CD4-positive, alpha-beta T cell (primary cell): ENCODE data around the gene SUN3. TPM values are rescaled to one million over a fixed set of nuclear protein-coding genes. Genes with fewer than 3 reads are reported as not detected.

Source experiments
- ATAC-seq: fragments of 200-7000 bp; cut with Tn5 transposase; one replicate; pipeline ENCODE4 v1.10.0; 2022; ENCODE audit warnings: mild to moderate bottlenecking; ENCODE audit not compliant: poor library complexity
- CTCF ChIA-PET: fragments of 350-600 bp; sonication (Branson Sonifier 250); formaldehyde crosslinking; loops from one replicate; lab custom pipeline; 2021; ENCODE audit warnings: antibody characterized with exemption, inconsistent platforms; lab: Charles Lee
- POLR2A ChIA-PET: fragments of 350-600 bp; sonication (Branson Sonifier 250); formaldehyde crosslinking; loops from one replicate; lab custom pipeline; 2021; ENCODE audit warnings: antibody characterized with exemption, inconsistent platforms; lab: Charles Lee
- DNase-seq, 14 experiments: peaks; one replicate each; pipeline ENCODE4 v3.0.0-alpha.2; 2013 to 2020; ENCODE audit warnings: mixed read lengths in 2 of 14
- H3K27ac ChIP-seq, 2 donors: one replicate each; pipeline versions ENCODE4 v1.5.1 to v1.7.0; 2013; ENCODE audit warnings: low read length in 2 of 2, low read depth in 1 of 2, mild to moderate bottlenecking in 1 of 2
- H3K27me3 ChIP-seq, 2 experiments: 1 replicate in 1 of 2; 2 replicates in 1 of 2; pipeline versions ENCODE4 v1.6.1 to v1.7.0; 2013; ENCODE audit warnings: low read length in 2 of 2, control low read depth in 1 of 2, mild to moderate bottlenecking in 1 of 2, moderate library complexity in 1 of 2; ENCODE audit not compliant: insufficient read depth in 2 of 2, control insufficient read depth in 1 of 2
- H3K36me3 ChIP-seq: one replicate; pipeline ENCODE4 v1.6.1; 2013; ENCODE audit warnings: low read length, control low read depth; ENCODE audit not compliant: insufficient read depth
- H3K4me1 ChIP-seq: one replicate; pipeline ENCODE4 v1.6.1; 2013; ENCODE audit warnings: low read length, control low read depth; ENCODE audit not compliant: insufficient read depth
- H3K4me3 ChIP-seq: one replicate; pipeline ENCODE4 v1.5.1; 2013; ENCODE audit warnings: mild to moderate bottlenecking, low read length, moderate library complexity
- H3K9me3 ChIP-seq, 2 experiments: 1 replicate in 1 of 2; 2 replicates in 1 of 2; pipeline versions ENCODE4 v1.6.1 to v1.7.0; 2013; ENCODE audit warnings: low read length in 2 of 2, mild to moderate bottlenecking in 2 of 2, control low read depth in 1 of 2, moderate library complexity in 1 of 2; ENCODE audit not compliant: control insufficient read depth in 1 of 2, insufficient read depth in 1 of 2
- H3K27ac Mint-ChIP-seq: one replicate; pipeline ENCODE4 v1.8.0; 2020; ENCODE audit warnings: mixed read lengths
- H3K27me3 Mint-ChIP-seq: one replicate; pipeline ENCODE4 v1.8.0; 2021; ENCODE audit warnings: mixed read lengths
- H3K36me3 Mint-ChIP-seq: one replicate; pipeline ENCODE4 v1.8.0; 2021; ENCODE audit warnings: low read depth, mixed read lengths
- H3K4me1 Mint-ChIP-seq: one replicate; pipeline ENCODE4 v1.8.0; 2021; ENCODE audit warnings: low read depth, mixed read lengths
- H3K4me3 Mint-ChIP-seq: one replicate; pipeline ENCODE4 v1.8.0; 2020; ENCODE audit warnings: mild to moderate bottlenecking, mixed read lengths
- H3K9me3 Mint-ChIP-seq: one replicate; pipeline ENCODE4 v1.8.0; 2020; ENCODE audit warnings: mixed read lengths
- CTCF ChIP-seq: fragments of 200-600 bp; IDR thresholded peaks from one replicate; pipeline ENCODE4 v1.8.0; 2022; ENCODE audit warnings: antibody characterized with exemption, mild to moderate bottlenecking
- intact Hi-C, 2 experiments: fragments of 100-400 bp; cut with DNase I in 1 of 2; cut with micrococcal nuclease in 1 of 2; formaldehyde crosslinking; loops; one replicate each; pipeline versions ENCODE4 v1.15.1 to v1.9.0; 2023 to 2025; cut with DNase I, micrococcal nuclease
- total RNA-seq, 174 experiments: library from RNA in 2 of 174; stranded (reverse) in 2 of 174; gene quantifications; one replicate each; pipeline ENCODE4 v1.2.3 and lab custom pipeline; 2021 to 2026

Gene SUN3
- total RNA-seq, 2 experiments from 2014 or later: not detected

- POLR2A ChIA-PET: no interaction called here
- no peak for TF ChIP-seq CTCF
- Mint-ChIP-seq H3K27ac (no peak overlapping the region), H3K4me1 (peaks cover 10% of the 10 kb centered on the region), H3K4me3 (no peak overlapping the region), H3K27me3 (no peaks in the 10 kb centered on the region), H3K9me3 (no peaks in the 10 kb centered on the region), H3K36me3 (peaks cover 83% of the 10 kb centered on the region)
- CTCF ChIA-PET: interaction anchor here (1.5 kb wide), 1 partner anchor 17 kb away, joined by 3 read pairs; no protein-coding TSS in a partner anchor
- Histone ChIP-seq H3K4me3 (no peak overlapping the region), H3K9me3 (peaks cover 0 to 3% of the 10 kb centered on the region in 2 experiments), H3K27me3 (no peaks in the 10 kb centered on the region), H3K27ac (no peak overlapping the region), H3K36me3 (peaks cover 63% of the 10 kb centered on the region), H3K4me1 (no peaks in the 10 kb centered on the region)
- ATAC-seq: no peak
- intact Hi-C loops: no loop called here
- DNase-seq: no peak
Measured at GRCh38 chr7:47962262-47962661, 66.6 kb downstream of the SUN3 start.

GRCh38 chr7:47957156-47957555 lies 71.8 kb downstream of the SUN3 start:
- DNase-seq: no peak
- ChIA-PET POLR2A (interaction anchor here (0.9 kb wide), 1 partner anchor 13 kb away, joined by 3 read pairs; no protein-coding TSS in a partner anchor), CTCF (no interaction called here)
- Histone ChIP-seq H3K36me3 (peaks cover 32% of the 10 kb centered on the region), H3K9me3 (peaks cover 0 to 3% of the 10 kb centered on the region in 2 experiments), H3K27ac (no peak overlapping the region), H3K4me3 (no peak overlapping the region), H3K27me3 (no peaks in the 10 kb centered on the region), H3K4me1 (no peaks in the 10 kb centered on the region)
- no peak for TF ChIP-seq CTCF
- intact Hi-C loops: no loop called here
- Mint-ChIP-seq H3K9me3 (no peaks in the 10 kb centered on the region), H3K4me3 (no peak overlapping the region), H3K36me3 (peaks cover 61% of the 10 kb centered on the region), H3K4me1 (peaks cover 8% of the 10 kb centered on the region), H3K27me3 (no peaks in the 10 kb centered on the region), H3K27ac (peak overlapping the region; percentile 0)
- ATAC-seq: no peak

GRCh38 chr7:47956220-47956619 lies 72.7 kb downstream of the SUN3 start:
- no peak overlapping the region for H3K4me3 Mint-ChIP-seq
- H3K4me1 Mint-ChIP-seq: peaks cover 8% of the 10 kb centered on the region
- H3K9me3 Mint-ChIP-seq: no peaks in the 10 kb centered on the region
- H3K4me3 ChIP-seq: no peak overlapping the region
- no peaks in the 10 kb centered on the region for H3K4me1 ChIP-seq
- no peak for ATAC-seq
- no peaks in the 10 kb centered on the region for H3K27me3 Mint-ChIP-seq
- H3K27me3 ChIP-seq: no peaks in the 10 kb centered on the region
- peaks cover 22% of the 10 kb centered on the region for H3K36me3 ChIP-seq
- no peak for TF ChIP-seq CTCF
- peaks cover 51% of the 10 kb centered on the region for H3K36me3 Mint-ChIP-seq
- ChIA-PET CTCF (no interaction called here), POLR2A (no interaction called here)
- no peak overlapping the region for H3K27ac Mint-ChIP-seq
- H3K9me3 ChIP-seq: peaks cover 0 to 3% of the 10 kb centered on the region in 2 experiments
- DNase-seq: no peak
- intact Hi-C loops: no loop called here
- H3K27ac ChIP-seq: no peak overlapping the region
